PC-3 (cell line): Measurements from ENCODE around the gene AGO3.

Source experiments
- CTCF ChIP-seq: fragments of 300-600 bp; sonication (generic); conservative IDR thresholded peaks from 2 replicates; pipeline ENCODE4 v1.5.1; 2017; ENCODE audit warnings: antibody characterized with exemption, low read depth, mild to moderate bottlenecking, low read length
- EZH2 ChIP-seq: fragments of 300-600 bp; sonication (generic); IDR thresholded peaks from one replicate; pipeline ENCODE4 v1.6.1; 2017; ENCODE audit warnings: antibody characterized with exemption, mild to moderate bottlenecking, low read length; ENCODE audit not compliant: unreplicated experiment
- EZH2phosphoT487 ChIP-seq: fragments of 300-600 bp; sonication (generic); IDR thresholded peaks from 2 replicates; pipeline ENCODE4 v1.6.1; 2018; ENCODE audit warnings: mild to moderate bottlenecking, antibody characterized with exemption, low read length, borderline replicate concordance

GRCh38 chr1:35893051-35893879, 37.6 kb upstream of the AGO3 start:
- TF ChIP-seq CTCF (no peak), EZH2 (no peak), EZH2phosphoT487 (no peak)
